HL-60/S4 (cell line): ENCODE measurements around the gene PP2D1.
"Not testable (repeated sequence)": the region's sequence is repeated elsewhere in the genome, so short reads cannot be mapped to it uniquely, and the experiment has no call there.

Source experiments
- in situ Hi-C: fragments of 300-500 bp; cut with MboI; formaldehyde crosslinking; loops from 2 replicates; pipeline ENCODE4 v1.14.3; 2022; ENCODE audit warnings: low sequenced_read_pairs

Gene PP2D1

DNA sequence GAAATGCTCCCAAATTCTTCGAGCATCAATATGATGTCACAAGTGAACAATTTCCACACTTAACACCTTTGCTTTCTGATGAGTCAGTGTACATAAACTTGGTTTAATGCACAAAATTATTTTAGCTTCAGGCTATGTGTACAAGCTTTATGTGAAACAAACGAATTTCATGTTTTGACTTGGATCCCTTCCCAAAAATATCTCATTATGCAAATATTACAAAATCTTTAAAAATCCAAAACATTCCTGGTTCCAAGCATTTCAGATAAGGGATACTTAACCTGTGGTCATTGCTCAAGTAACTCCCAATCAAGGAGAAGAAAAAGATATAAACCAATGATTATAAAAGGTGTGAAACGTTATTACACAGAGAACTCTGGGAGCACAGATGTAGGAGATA is 40.0 kb downstream of the PP2D1 start:
- in situ Hi-C loops: no loop called here

DNA sequence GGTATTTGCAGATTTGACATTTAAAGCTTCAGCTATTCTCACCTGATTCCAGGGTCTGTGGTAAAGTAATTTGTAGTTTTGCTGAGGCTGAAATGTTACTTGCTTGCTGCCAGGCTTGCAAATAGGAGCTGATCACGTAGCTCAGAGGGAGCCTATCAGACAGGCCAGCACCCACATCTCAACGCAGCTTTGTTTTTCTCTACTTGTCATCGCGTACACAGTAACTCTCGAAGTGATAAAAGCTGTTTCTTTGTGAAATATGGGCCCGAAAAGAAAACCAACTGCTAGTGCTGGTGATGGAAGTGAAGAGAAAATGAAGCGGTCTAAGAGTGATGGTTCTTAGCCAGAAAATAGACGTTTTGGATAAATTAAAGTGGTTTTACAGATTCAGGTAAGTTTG is 41.7 kb downstream of the PP2D1 start:
- in situ Hi-C loops: no loop called here

DNA sequence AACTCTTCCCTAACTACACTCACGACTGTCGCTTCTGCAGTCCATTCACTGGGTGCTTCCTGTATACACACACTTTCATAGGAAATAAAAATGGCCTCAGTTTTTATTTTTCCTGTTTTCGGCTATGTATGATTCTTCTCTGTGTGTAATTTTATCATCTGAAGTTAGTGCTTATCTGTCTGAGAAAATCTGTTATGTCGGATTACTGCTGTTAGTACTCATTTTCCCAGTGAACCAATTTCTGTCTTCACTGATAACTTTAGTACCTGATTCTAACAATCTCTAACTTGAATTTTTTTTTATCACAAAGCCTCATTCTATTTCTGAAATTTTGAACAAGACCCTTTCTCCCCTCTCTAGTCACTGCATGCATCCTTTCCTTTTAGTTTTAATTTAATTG is 44.3 kb downstream of the PP2D1 start:
- in situ Hi-C loops: no loop called here

DNA sequence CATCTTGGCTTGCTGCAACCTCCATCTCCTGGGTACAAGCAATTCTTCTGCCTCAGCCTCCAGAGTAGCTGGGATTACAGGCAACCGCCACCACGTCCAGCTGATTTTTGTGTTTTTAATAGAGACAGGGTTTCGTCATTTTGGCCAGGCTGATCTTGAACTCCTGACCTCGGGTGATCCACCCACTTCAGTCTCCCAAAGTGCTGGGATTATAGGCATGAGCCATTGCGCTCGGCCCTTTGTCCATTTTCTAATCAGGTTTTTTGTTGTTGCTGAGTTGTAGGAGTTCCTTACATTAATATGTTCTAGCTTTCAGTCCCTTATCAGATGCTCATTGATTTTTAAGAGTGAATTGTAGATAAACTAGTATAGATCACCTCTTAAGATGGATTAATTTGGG is 44.9 kb downstream of the PP2D1 start:
- in situ Hi-C loops: no loop called here

DNA sequence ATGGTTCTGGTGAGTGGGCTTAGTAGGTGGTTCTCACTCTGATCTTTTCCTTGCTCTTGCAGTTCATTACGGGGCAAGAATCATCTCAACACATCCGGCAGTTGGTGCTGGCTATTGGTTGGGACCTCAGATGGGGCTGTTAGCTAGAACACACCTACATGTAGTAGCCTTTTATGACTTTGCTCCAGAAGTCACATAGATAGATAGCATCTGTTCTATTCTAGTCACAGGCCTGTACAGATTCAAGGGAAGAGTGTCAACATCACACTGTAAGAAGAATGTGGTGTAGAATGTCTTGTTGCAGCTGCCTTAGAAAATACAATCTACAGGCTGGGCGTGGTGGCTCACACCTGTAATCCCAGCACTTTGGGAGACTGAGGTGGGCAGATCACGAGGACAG is 50.1 kb downstream of the PP2D1 start:
- in situ Hi-C loops: no loop called here

DNA sequence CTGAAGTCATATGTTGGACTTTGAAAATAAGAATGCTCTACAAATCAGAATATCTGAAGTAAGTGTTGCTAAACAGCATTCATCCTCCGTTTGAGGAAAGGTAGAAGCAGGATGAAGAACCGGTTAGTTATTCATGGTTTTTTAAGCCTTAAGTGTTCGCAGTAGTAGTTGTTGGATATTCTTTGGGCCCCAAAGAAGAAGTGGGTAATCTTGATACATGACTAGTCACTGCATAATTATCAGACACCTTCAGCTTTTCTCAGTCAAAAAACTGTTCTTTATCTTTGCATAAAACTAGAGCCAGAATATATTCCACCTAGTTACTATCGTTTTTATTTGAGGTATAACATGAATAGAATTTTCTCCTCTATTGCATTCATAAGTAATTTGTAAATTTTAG is 51.4 kb downstream of the PP2D1 start:
- in situ Hi-C loops: no loop called here

DNA sequence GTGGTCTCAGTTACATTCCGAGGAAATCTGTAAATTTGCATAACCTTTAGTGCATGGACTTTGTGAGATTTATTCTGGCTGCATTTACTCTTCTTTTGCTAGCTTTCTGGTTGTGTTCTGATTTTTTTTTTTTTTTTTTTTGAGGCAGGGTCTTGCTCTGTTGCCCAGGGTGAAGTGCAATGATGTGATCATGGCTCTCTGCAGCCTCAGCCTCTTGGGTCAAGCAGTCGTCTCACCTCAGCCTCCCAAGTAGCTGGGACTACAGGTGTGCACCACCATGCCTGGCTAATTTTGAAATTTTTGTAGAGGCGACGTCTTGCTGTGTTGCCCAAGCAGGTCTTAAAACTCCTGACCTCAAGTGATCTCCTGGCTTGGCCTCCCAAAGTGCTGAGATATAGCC is 52.6 kb downstream of the PP2D1 start:
- in situ Hi-C loops: no loop called here

DNA sequence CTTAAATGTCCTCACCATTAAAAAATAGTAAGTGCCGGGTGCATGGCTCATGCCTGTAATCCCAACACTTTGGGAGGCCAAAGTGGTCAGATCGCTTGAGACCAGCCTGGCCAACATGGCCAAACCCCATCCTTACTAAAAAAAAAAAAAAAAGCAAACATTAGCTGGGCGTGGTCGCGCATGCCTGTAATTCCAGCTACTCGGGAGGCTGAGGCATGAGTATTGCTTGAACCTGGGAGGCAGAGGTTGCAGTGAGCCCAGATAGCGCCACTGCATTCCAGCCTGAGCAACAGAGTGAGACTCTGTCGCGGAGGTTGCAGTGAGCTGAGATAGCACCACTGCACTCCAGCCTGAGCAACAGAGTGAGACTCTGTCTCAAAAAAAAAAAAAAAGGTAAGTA is 54.7 kb downstream of the PP2D1 start:
- in situ Hi-C loops: not testable (repeated sequence)

DNA sequence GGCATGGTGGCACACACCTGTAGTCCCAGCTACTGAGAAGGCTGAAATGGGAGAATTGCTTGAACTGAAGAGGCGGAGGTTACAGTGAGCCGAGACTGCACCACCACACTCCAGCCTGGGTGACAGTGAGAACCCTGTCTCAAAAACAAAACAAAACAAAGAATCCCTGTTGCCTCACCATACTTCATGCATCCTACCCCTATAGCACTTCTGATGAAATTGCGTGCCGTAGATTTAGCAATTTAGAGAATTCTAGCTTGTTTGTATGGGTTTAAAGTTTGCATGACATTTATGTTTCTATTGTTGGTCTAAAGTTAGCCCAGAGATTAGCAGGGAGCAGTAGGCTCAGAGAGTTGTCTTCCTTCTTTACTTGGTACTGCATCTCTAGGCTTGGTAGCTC is 57.4 kb downstream of the PP2D1 start:
- in situ Hi-C loops: no loop called here

DNA sequence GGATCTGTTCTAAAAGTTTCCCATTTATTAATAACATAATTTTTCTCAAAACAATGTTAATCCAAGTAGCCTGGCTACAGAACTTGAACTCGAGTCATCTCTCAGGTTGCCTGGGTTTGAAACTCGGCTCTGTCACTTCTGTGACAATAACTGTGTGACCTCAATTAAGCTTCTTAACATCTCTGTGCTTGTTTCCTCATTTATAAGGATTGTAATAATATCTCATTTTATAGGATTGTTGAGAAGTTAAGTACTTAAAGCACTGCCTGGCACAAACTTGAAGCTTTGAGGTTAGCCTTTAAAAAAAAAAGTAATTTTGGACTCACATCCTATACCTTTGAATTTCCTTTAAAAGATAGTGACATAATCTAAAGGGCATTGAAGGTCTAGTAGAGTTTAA is 61.7 kb downstream of the PP2D1 start:
- in situ Hi-C loops: no loop called here

DNA sequence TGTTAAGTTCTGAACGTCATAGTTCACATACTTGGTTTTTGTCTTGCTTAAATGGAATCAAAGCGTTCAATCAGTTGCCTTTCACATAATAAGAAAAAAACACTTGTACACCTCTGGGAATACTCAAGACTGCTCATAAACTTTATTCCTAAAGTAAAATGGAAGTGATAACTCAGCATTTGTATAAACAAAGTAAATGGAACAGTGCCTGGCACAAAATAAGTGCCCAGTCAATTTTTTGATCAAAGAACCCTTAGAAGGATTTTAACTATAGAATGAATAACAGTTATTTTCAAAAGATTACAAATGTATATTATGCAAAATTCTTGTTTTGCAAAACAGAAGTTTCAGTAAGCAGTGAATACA is 63.9 kb downstream of the PP2D1 start:
- in situ Hi-C loops: no loop called here

DNA sequence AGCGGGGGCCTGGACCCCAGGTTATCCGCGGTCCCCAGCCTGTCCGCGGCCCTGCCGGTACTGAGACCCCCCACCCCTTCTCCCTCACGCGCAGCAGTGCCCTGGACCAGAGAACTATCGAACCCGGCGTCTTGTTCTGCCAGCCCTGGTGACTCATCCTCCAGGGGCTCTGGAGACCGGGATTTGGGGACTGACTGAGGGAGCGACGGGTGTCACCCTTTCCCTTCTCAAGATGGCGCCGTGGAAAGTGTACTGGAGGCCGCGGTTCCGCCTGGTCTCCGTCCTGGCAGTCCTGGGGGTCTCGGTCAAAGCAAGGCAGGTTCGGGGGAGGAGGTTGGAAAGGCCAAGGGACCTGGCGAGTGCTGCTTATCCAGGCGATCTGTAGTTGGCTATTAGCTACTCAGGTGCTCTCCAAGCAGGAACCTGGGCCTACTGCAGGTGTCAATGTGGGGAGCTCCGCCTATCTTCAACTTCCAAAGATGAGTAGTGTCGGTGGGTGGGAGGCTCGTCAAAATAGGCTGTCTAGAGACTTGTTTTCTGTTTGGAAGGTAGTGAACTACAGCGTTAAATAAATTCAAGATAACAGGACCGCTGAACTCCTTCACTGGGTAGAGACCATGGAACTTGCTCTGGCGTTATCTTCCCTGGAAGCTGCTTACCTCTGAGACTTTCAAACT is 64.4 kb downstream of the PP2D1 start:
- in situ Hi-C loops: no loop called here

DNA sequence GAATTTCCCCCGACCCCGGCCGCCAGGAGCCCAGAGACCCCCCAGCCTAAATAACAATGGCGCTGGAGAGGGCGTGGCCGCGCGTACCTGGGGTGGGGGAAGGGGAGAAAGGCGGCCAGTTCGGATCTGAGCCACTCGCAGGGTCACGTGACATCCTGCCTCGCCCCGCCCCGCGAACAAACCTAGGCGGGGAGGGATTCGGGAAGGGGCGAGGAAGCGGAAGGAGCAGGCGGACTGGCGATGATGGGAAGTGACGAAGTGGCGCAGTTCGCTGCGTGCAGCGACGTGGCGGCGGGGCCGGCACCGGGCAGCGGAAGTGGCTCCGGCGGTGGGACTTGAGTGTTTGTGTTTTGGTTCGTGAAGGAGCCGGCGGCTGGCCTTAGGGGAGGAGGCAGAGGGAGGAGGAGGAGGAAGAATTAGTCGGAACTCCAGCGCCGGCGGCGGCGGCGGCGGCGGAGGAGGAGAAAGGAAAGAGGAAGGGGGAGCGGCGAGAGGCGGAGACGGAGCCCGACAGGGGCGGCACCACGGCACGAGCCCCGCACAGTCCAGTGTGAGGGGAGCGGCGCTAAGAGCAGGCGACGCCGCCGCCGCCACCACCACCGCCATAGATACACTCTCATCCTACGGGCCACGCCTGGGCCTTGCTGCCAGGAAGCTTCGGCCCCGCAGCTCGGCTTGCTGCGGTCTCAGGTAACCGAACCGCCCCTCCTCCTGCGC is 65.1 kb downstream of the PP2D1 start, which contains the start of gene RAB5A:
Gene RAB5A, plus strand, starts transcription at position 266 of the 717 bp plus-strand sequence. CDS start 3,802 bp downstream, outside the sequence.
- in situ Hi-C loops: no loop called here

DNA sequence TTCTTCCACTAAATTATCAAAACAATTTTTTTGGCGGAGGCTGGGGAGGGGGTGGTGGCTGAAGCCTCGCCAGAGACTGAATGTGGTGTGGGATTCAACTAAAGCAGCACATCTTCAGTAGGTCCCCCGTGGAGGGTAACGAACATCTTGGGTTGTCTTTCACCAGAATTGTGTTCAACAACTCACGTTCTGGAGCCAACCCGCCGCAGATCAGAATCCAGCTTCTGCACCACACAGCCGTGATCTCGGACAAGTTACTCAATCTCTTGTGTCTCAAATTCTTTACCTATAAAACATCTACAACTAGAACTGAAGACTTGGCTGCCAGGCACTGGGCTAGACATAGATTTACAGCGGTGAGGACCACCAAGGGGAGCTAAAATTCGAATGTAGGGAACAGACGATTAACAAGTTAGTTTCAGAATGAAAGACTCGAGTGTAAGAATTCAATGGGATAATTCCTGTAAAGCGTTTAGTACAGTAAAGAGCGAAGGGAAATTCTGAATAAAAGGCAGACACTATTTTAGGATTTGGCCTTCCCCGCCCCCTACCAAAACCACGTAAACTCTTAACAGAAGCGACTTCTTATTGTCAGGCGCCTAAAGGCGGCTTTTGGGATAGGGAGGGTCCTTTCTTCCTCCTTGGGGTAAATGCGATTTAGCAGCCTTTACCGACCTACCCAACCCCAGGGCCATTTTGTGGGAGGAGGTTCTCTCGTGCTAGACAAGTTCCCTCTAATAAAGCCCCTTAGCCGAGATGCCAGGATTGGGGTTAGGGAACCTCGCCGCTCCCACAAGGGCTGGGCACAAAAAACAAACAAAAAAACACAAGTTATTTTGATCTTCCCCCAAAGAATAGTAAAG is 65.9 kb downstream of the PP2D1 start:
- in situ Hi-C loops: no loop called here

DNA sequence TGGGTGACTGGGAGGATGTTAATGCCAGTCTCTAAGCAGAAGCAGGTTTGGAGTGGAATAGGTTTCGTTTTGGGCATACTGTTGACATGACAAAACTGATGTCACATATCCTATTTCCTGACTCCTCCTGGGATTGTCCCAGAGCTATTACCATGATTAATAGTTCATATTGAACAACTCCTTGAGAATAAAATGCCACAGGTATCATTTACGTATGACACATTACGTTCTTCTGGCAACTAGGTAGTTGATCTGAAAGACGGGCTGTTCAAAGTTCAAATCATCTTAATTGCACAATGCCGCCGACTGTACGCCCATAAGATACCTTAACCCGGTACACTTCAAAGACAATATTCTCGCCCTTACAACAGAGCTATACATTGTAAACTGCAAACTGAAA is 66.5 kb downstream of the PP2D1 start:
- in situ Hi-C loops: no loop called here

DNA sequence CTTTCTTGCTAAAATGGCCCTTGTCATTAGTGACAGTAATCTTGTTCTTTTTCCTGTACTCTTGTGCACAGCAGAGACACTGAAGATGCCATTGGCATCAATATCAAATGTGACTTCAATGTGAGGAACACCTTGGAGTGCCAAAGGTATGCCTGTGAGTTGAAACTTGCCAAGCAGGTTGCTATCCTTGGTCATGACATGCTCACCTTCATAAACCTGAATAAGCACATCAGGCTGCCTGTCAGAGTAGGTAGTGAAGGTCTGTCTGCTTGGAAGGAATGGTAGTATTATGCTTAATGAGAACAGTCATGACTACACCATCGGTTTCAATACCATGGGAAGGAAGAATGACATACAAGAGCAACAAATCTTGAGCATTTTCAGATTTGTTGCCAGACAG is 71.4 kb downstream of the PP2D1 start:
- in situ Hi-C loops: no loop called here

DNA sequence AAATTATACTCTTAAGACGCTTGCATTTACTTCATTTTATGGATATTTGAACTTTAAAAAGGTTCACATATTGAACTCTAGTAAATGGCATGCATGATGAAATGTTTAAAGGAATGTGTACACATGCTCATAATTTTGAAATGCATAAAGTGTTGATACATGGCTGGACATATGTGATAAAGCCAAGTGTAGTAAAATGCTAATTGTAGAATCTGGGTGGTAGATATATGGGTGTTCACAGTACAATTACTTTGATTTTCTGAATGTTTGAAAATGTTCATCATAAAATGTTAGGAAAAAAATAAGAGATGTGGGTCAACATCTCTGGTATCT is 73.8 kb downstream of the PP2D1 start:
- in situ Hi-C loops: no loop called here

DNA sequence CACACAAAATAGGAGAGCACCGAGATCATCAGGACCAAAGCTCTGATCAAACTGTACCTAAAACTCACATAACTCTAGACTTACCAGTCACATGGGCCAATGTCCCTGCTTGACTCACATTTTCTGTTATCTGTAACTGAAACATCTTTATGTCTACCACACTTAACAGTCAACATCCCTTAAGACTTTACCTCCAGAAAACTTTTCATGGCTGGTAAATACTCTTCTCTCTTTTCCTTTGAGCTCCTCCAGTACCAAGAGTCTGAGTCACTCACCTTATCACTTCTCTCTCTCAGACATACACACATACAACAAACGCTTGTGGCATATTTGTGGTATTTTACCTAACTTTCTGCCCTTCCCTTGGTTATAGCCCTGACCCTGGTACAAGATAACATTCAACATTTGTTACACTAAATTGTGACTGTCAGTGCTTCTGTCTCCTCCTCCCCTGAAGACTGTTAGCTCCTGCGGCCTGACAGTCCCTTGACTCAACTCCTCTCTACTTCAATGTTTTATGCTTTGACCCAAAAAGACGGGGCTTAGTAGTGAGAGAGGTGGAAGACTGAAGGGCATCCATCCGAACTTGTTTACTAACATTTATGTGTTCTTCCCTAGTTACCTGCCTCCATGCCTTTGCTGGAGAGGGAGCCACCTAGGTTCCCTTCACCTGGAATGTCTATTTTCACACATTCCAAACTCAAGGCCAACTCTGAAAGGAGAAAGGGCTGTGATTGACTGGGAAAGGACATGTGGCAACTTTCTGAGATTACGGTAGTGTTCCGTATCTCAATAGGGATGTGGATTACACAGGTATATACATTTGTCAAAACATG is 74.4 kb downstream of the PP2D1 start:
- in situ Hi-C loops: no loop called here
